C4-2B (cell line): Measurements from ENCODE around the gene TIMM17A.
"Not testable (repeated sequence)": the region's sequence is repeated elsewhere in the genome, so short reads cannot be mapped to it uniquely, and the experiment has no call there.

Experiments
- H3K27ac ChIP-seq: fragments of 450-650 bp; 2 replicates; pipeline ENCODE4 v1.5.1; 2017
- ZFX ChIP-seq: fragments of 450-650 bp; IDR thresholded peaks from 2 replicates; pipeline ENCODE4 v1.6.1; 2017
- TF ChIP-seq, protein P1 (sequence below): fragments of 450-650 bp; conservative IDR thresholded peaks from 2 replicates; pipeline ENCODE4 v1.5.1; 2017; ENCODE audit warnings: mild to moderate bottlenecking

The TIMM17A gene

GRCh38 chr1:201947697-201948008 is 7.7 kb upstream of the TIMM17A start:
- H3K27ac ChIP-seq = no peak overlapping the region
- TF ChIP-seq, protein P1, sequence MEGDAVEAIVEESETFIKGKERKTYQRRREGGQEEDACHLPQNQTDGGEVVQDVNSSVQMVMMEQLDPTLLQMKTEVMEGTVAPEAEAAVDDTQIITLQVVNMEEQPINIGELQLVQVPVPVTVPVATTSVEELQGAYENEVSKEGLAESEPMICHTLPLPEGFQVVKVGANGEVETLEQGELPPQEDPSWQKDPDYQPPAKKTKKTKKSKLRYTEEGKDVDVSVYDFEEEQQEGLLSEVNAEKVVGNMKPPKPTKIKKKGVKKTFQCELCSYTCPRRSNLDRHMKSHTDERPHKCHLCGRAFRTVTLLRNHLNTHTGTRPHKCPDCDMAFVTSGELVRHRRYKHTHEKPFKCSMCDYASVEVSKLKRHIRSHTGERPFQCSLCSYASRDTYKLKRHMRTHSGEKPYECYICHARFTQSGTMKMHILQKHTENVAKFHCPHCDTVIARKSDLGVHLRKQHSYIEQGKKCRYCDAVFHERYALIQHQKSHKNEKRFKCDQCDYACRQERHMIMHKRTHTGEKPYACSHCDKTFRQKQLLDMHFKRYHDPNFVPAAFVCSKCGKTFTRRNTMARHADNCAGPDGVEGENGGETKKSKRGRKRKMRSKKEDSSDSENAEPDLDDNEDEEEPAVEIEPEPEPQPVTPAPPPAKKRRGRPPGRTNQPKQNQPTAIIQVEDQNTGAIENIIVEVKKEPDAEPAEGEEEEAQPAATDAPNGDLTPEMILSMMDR = no peak
- TF ChIP-seq ZFX = no peak

GRCh38 chr1:201949491-201949890 is 5.8 kb upstream of the TIMM17A start:
- TF ChIP-seq, protein P1 = no peak
- no peak for TF ChIP-seq ZFX
- no peak overlapping the region for H3K27ac ChIP-seq

- peak overlapping the region; percentile 96 for H3K27ac ChIP-seq
- TF ChIP-seq ZFX = no peak
- TF ChIP-seq, protein P1 = no peak
These were observed 867 bp upstream of the TIMM17A start for GRCh38 chr1:201954263-201955008.

- TF ChIP-seq ZFX = peak; percentile 26; the same call in 1 of the 2 replicates
- TF ChIP-seq, protein P1 = no peak
- peak overlapping the region; percentile 96 for H3K27ac ChIP-seq
These were observed 433 bp downstream of the TIMM17A start for GRCh38 chr1:201955729-201956143.

DNA sequence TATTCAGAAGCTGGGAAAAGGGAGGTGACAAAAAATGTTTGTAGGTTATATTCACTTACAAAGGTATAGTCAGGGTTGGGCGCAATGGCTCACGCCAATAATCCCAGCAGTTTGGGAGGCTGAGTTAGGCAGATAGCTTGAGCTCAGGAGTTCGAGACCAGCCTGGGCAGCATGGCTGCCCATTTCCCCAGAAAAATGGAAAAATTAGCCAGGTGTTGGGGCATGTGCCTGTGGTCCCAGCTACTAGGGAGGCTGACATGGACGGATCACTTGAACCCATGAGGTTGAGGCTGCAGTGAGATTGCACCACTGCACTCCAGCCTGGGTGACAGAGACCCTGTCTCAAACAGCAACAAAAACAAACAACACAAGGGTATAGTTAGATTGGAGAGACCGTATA is 3.0 kb downstream of the TIMM17A start:
- TF ChIP-seq, protein P1 = no peak
- no peak overlapping the region for H3K27ac ChIP-seq

GRCh38 chr1:201962382-201962781 is 7.1 kb downstream of the TIMM17A start:
- H3K27ac ChIP-seq = not testable (repeated sequence)

DNA sequence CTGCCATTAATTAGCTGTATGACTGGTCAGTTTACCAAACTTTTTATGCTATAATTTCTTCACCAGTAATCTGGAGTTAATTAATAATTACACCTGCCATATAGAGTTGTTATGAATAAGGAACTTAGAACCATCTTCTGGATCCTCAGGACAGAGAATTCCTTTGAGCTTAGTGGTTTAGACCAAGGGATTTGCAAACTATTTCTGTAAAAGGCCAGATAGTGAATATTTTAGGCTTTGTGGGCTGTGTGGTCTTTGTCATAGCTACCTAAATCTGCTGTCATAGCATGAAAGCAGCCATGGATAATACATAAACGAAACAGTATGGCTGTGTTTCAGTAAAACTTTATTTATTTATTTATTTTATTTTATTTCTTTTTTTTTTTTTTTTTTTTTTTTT is 9.0 kb downstream of the TIMM17A start:
- H3K27ac ChIP-seq = no peak overlapping the region
- TF ChIP-seq, protein P1 = no peak
- TF ChIP-seq ZFX = no peak

DNA sequence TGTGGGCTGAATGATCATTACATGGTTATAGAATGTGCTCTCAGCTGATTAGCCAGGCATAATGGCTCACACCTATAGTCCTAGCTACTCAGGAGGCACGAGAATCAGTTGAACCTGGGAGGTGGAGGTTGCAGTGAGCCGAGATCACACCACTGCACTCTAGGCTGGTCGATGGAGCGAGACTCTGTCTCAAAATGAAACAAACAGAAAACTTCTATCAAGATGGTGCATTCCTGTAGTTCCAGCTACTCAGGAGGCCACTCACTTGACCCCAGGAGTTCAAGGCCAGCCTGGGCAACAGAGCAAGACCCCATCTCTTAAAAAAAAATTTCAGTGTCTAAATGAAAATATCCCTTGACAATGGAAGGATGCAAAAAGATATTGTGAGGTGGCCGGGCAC is 10.9 kb downstream of the TIMM17A start:
- no peak overlapping the region for H3K27ac ChIP-seq
- TF ChIP-seq ZFX = no peak
- TF ChIP-seq, protein P1 = no peak
